ENCODE results near the gene RASSF4.

RASSF4 gene

GRCh38 chr10:44966129-44966815 is 6.7 kb downstream of the RASSF4 start:
- H3K4me3 ChIP-seq (ENCODE audit: insufficient read length, low read depth), result no peak overlapping the region
- H3K36me3 ChIP-seq (ENCODE audit: insufficient read depth, insufficient read length, low read length), result peaks cover 23% of the 10 kb centered on the region
- TF ChIP-seq ZNF274 (IDR thresholded peaks at IDR 0.05; ENCODE audit: low read depth, low read length) (no peak), SUZ12 (IDR thresholded peaks at IDR 0.05; ENCODE audit: extremely low read depth, insufficient read depth, insufficient read length) (no peak), YY1 (IDR thresholded peaks at IDR 0.05; ENCODE audit: insufficient read depth, insufficient read length) (no peak)
- no peaks in the 10 kb centered on the region for H3K9me3 ChIP-seq (ENCODE audit: insufficient read depth, low read length)
- H3K4me1 ChIP-seq (ENCODE audit: insufficient read depth, insufficient read length), result peaks cover 9% of the 10 kb centered on the region
- no peak overlapping the region for H3K9ac ChIP-seq (ENCODE audit: insufficient read length, low read depth)
- DNase-seq (ENCODE audit: low read depth, low spot score), result no peak
- no peaks in the 10 kb centered on the region for H3K27me3 ChIP-seq (ENCODE audit: insufficient read depth, insufficient read length)

DNA sequence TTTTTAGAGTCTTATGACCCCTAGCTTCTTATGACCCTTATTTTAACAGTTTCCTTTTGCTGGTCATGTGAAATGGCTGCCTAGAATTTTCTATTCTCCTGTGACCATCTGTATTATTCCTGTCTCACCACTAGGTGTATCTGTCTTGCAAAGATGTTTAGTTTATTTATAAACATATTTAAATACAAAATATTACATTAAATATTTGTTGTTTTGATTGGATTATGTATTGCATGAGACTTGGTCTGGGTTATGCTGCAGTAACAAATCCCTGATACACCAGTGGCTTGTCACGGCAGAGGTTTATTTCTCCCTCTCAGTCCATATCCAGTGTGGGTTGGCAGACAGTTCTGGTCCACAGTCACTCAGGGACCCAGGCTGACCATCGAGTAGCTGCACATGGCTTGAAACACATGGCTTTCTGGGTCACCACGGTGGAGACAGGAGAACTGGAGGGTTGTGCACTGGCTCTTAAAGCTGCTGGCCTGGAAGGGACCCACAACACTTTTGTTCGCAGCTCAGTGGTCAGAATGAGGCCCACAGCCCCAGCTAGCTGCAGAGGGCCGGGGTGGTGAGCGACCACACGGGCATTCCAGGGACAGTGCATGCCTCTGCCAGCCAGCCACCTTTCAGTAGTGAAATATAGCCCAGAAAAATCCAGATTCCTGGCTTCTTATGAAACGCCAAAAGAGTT is 7.4 kb downstream of the RASSF4 start:
- peaks cover 8% of the 10 kb centered on the region for H3K4me1 ChIP-seq (ENCODE audit: insufficient read depth, insufficient read length)

DNA sequence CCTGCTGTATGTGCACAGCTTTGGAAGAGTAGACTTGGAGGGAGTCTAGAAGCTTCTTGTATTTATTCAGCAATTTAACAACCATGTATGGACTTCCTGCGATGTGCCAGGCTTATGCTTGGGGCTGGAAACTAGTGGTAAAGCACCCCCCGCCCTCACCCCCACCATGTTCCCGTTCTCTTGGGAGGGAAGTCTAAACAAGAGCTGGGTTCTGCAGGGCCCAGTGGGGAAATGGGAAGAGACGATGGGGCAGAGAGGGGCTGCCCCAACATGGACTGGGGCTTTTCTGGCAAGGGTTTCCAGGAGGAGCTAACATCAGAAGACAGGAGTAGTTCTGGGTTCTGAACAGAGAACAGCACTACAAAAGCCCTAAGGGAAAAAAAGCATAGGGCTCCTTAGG is 8.0 kb downstream of the RASSF4 start:
- no peaks in the 10 kb centered on the region for H3K27me3 ChIP-seq (ENCODE audit: insufficient read depth, insufficient read length)
- no peak overlapping the region for H3K9ac ChIP-seq (ENCODE audit: insufficient read length, low read depth)
- no peak overlapping the region for H3K4me3 ChIP-seq (ENCODE audit: insufficient read length, low read depth)
- peaks cover 6% of the 10 kb centered on the region for H3K4me1 ChIP-seq (ENCODE audit: insufficient read depth, insufficient read length)
- H3K9me3 ChIP-seq (ENCODE audit: insufficient read depth, low read length), result no peaks in the 10 kb centered on the region
- H3K36me3 ChIP-seq (ENCODE audit: insufficient read depth, insufficient read length, low read length), result peaks cover 28% of the 10 kb centered on the region
- TF ChIP-seq YY1 (IDR thresholded peaks at IDR 0.05; ENCODE audit: insufficient read depth, insufficient read length) (no peak), SUZ12 (IDR thresholded peaks at IDR 0.05; ENCODE audit: extremely low read depth, insufficient read depth, insufficient read length) (no peak), ZNF274 (IDR thresholded peaks at IDR 0.05; ENCODE audit: low read depth, low read length) (no peak)
- DNase-seq (ENCODE audit: low read depth, low spot score), result no peak

More for the DNA sequence above, 7.4 kb downstream of the RASSF4 start:
- no peak for DNase-seq (ENCODE audit: low read depth, low spot score)
- Histone ChIP-seq H3K36me3 (ENCODE audit: insufficient read depth, insufficient read length, low read length) (peaks cover 29% of the 10 kb centered on the region), H3K27me3 (ENCODE audit: insufficient read depth, insufficient read length) (no peaks in the 10 kb centered on the region), H3K9ac (ENCODE audit: insufficient read length, low read depth) (no peak overlapping the region), H3K4me3 (ENCODE audit: insufficient read length, low read depth) (no peak overlapping the region), H3K9me3 (ENCODE audit: insufficient read depth, low read length) (no peaks in the 10 kb centered on the region)
- TF ChIP-seq SUZ12 (IDR thresholded peaks at IDR 0.05; ENCODE audit: extremely low read depth, insufficient read depth, insufficient read length), result no peak
- no peak for TF ChIP-seq ZNF274 (IDR thresholded peaks at IDR 0.05; ENCODE audit: low read depth, low read length)
- TF ChIP-seq YY1 (IDR thresholded peaks at IDR 0.05; ENCODE audit: insufficient read depth, insufficient read length), result no peak

DNA sequence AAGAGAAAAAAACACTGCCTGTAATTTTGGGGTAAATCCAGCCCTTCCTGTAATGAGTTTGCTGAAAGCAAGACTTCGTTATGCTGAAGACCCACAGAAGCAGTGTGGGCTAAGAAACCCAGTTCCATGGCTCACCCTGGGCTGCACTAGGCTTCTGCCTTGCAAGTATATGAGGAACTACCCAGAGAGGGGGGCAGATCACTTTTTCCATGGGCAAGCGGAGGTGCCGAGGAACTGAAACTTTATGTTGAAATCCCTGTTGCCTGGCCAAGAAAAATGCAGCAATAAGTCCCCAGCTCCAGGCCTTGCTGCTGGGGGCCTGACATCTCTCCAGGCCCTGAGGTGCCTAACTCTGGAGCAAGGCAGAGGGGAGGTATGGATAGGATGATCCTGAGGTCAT is 8.5 kb downstream of the RASSF4 start:
- TF ChIP-seq SUZ12 (IDR thresholded peaks at IDR 0.05; ENCODE audit: extremely low read depth, insufficient read depth, insufficient read length), result no peak
- no peak for TF ChIP-seq ZNF274 (IDR thresholded peaks at IDR 0.05; ENCODE audit: low read depth, low read length)
- no peak for TF ChIP-seq YY1 (IDR thresholded peaks at IDR 0.05; ENCODE audit: insufficient read depth, insufficient read length)
- no peak overlapping the region for H3K4me3 ChIP-seq (ENCODE audit: insufficient read length, low read depth)
- no peak overlapping the region for H3K9ac ChIP-seq (ENCODE audit: insufficient read length, low read depth)
- no peak for DNase-seq (ENCODE audit: low read depth, low spot score)
- H3K36me3 ChIP-seq (ENCODE audit: insufficient read depth, insufficient read length, low read length), result peaks cover 28% of the 10 kb centered on the region
- H3K9me3 ChIP-seq (ENCODE audit: insufficient read depth, low read length), result no peaks in the 10 kb centered on the region
- H3K27me3 ChIP-seq (ENCODE audit: insufficient read depth, insufficient read length), result no peaks in the 10 kb centered on the region
- H3K4me1 ChIP-seq (ENCODE audit: insufficient read depth, insufficient read length), result peaks cover 11% of the 10 kb centered on the region

DNA sequence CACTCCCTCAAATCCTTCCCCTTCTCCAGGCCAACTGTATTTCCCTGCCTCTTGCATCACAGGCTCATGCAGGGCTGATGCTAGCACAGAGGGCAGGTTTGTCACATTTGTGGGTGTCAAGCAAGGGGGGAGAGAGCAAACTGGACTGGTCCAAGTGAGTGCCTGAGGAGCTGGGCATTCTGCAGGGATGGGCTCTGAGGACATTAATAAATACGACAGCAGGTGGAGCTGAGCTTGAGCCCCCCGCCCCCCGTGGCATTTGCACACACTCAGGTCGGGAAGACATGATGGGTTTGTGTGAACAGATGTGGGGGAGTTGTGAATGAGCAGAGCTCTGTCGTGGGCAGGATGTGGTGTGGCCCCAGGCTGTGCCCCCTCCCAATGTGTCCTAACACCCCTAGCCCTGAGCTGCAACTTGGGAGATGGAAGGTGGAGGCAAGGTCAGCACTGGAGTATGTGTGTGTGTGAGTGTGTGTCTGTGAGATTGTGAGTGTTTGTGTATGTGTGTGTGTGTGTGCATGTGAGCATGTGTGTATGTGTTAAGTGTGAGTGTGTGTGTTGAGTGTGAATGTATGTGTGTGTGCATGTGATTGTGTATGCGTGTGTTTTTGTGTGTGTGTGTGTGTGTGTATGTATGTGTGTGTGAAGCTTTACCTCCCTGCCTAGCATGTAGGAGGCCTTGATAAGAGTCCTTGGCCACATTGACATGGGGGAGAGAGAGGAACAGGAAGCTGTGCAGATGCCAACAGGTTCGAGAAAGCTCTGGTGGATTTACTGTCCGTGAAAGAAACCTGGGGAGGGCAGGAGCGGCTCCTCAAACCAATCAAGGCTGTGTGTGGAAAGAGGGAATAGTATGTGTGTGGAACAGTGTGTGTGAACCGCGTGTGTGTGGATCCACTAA is 9.1 kb downstream of the RASSF4 start:
- Histone ChIP-seq H3K4me1 (ENCODE audit: insufficient read depth, insufficient read length) (peaks cover 12% of the 10 kb centered on the region), H3K36me3 (ENCODE audit: insufficient read depth, insufficient read length, low read length) (peaks cover 28% of the 10 kb centered on the region), H3K27me3 (ENCODE audit: insufficient read depth, insufficient read length) (no peaks in the 10 kb centered on the region), H3K9me3 (ENCODE audit: insufficient read depth, low read length) (no peaks in the 10 kb centered on the region), H3K9ac (ENCODE audit: insufficient read length, low read depth) (no peak overlapping the region), H3K4me3 (ENCODE audit: insufficient read length, low read depth) (no peak overlapping the region)
- no peak for DNase-seq (ENCODE audit: low read depth, low spot score)
- TF ChIP-seq YY1 (IDR thresholded peaks at IDR 0.05; ENCODE audit: insufficient read depth, insufficient read length) (no peak), ZNF274 (IDR thresholded peaks at IDR 0.05; ENCODE audit: low read depth, low read length) (no peak), SUZ12 (IDR thresholded peaks at IDR 0.05; ENCODE audit: extremely low read depth, insufficient read depth, insufficient read length) (no peak)

DNA sequence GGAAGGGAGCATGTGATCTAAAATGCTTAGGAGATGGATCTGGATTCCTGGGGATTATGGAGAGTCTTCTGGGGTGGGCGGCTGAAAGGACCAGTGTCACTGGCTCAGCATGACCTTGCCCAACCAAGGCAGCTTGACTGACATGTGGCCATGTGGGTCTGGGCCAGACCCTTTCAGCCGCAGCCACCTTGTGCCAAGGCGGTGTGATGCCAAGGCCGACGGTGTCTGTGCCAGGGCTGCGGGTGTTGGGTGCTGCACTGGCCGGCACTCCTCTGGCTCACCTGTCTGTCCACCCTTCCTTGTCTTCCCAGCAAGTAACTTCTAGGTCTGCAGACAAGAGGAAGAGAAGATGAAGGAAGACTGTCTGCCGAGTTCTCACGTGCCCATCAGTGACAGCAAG is 10.3 kb downstream of the RASSF4 start:
- H3K9me3 ChIP-seq (ENCODE audit: insufficient read depth, low read length), result no peaks in the 10 kb centered on the region
- H3K4me3 ChIP-seq (ENCODE audit: insufficient read length, low read depth), result no peak overlapping the region
- no peak for TF ChIP-seq SUZ12 (IDR thresholded peaks at IDR 0.05; ENCODE audit: extremely low read depth, insufficient read depth, insufficient read length)
- no peak for TF ChIP-seq ZNF274 (IDR thresholded peaks at IDR 0.05; ENCODE audit: low read depth, low read length)
- no peak for TF ChIP-seq YY1 (IDR thresholded peaks at IDR 0.05; ENCODE audit: insufficient read depth, insufficient read length)
- no peak for DNase-seq (ENCODE audit: low read depth, low spot score)
- H3K36me3 ChIP-seq (ENCODE audit: insufficient read depth, insufficient read length, low read length), result peaks cover 28% of the 10 kb centered on the region
- no peak overlapping the region for H3K9ac ChIP-seq (ENCODE audit: insufficient read length, low read depth)
- no peaks in the 10 kb centered on the region for H3K27me3 ChIP-seq (ENCODE audit: insufficient read depth, insufficient read length)
- peaks cover 18% of the 10 kb centered on the region for H3K4me1 ChIP-seq (ENCODE audit: insufficient read depth, insufficient read length)

Measured in NT2/D1 (cell line).